ENCODE measurements around the gene GALNT18.
"Not testable (repeated sequence)": the region's sequence is repeated elsewhere in the genome, so short reads cannot be mapped to it uniquely, and the experiment has no call there.

Gene GALNT18

DNA sequence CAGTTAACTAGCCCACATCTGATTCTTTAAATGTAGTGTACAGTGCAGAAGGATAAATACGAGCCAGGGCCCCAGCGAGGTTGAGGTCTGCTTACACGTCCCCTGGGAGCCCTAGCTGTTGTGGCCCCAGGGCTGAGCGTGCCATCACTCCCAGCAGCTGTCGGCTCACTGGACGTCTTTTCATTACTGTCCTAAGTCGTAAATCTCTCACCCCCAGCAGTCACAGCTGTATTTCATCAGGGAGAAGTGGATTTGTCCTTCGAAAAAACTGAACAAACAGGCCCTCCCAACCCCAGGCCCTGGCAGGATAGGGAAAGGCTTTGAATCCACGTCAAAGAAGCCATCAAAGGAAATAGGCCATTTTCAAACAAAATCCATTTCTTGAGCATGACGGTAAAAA, 158.4 kb downstream of the GALNT18 start:
- DNase-seq (ENCODE audit: low read depth in 3 of 3): no peak

DNA sequence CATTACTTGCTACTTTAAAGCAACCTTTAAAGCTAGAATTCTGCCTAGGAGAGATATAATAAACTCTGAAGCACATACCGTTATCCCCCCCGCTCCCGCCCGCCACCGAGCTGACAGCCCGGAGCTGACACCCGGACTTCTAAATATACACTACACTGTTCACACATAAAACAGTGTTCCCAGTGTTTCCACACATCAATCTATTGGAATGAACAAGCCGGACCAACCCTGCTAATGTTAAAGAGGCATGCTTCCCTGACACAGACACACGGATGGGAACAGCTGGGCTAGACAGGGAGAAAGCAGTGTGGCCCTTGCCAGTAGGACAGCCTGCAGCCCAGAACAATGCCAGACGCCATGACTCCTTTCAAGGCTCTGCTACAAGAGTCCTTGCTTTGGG, 160.3 kb downstream of the GALNT18 start:
- no peak for DNase-seq (ENCODE audit: low read depth in 3 of 3)

DNA sequence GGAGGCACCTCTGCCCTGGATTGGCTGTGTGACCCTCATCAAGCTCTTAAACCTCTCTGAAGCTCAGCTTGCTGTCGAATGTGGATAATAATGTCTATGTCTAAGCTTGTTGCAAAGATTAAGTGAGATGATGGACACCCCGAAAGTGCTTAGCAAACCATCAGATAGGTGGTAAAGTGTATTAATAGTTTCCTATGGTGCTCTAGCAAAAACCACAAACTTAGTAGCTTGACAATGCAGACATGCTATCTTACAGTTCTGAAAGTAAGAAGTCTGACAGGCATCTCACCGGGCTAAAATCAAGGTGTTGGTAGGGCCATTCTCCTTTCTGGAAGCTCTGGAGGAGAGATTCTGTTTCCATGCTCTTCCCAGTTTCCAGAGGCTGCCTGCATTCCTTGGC, 162.2 kb downstream of the GALNT18 start:
- DNase-seq (ENCODE audit: low read depth in 3 of 3): no peak

DNA sequence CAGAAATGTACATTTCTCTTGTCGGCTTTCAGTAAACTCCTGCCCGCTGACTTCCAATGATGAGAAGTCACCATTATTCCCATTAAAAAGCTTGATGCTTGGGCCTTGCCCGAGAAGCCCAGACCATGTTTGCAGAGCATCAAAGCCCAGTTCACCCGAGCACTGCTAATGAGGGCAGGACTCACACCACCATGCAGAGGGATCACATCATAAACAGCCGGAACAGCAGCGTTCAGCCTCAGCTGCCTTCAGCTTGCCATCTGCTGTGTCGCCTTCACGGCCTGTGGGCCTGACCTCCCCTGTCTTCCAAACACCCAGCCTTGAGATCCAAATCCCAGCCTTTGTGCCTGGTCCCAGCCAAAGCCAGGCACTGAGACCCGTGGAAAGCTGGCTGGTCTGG, 163.3 kb downstream of the GALNT18 start:
- no peak for DNase-seq (ENCODE audit: low read depth in 3 of 3)

DNA sequence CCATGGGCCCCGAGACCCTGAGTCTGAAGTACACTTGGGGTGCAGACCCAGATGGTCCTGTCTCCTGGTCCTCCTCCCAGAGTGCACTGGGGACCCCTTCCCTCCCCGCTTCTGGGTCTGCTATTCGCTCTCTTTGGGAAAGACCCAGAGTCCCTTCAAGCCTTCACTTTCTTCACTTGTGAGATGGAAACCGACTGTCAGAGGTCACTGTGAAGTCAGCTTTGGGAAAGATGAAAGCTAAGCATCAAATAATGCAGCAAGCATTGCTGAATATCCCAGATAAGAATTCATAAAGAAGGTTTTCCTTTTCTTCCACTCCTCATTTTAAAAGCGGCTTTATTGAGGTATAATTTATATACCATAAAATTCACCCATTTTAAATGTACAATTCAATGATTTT, 163.8 kb downstream of the GALNT18 start:
- no peak for DNase-seq (ENCODE audit: low read depth in 3 of 3)

DNA sequence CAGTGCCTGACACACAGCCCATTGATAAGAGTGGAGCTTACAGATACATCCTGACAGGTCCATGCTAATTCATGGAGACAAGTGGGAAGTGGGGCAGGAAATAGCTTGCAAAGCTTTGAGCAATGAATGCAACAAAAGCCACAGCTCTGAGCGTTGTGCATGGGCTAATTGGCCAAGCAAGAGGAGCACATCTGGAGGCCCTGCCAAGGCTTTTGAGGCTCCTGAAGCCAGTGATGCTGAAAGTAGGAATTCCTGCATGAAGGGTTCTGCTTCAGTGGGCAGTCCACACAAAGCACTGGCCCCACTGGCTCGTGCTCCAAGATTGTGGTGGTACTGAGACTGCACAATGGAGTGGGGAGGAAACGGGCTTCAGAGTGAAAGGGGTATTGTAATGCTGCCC, 164.9 kb downstream of the GALNT18 start:
- DNase-seq (ENCODE audit: low read depth in 3 of 3): no peak

DNA sequence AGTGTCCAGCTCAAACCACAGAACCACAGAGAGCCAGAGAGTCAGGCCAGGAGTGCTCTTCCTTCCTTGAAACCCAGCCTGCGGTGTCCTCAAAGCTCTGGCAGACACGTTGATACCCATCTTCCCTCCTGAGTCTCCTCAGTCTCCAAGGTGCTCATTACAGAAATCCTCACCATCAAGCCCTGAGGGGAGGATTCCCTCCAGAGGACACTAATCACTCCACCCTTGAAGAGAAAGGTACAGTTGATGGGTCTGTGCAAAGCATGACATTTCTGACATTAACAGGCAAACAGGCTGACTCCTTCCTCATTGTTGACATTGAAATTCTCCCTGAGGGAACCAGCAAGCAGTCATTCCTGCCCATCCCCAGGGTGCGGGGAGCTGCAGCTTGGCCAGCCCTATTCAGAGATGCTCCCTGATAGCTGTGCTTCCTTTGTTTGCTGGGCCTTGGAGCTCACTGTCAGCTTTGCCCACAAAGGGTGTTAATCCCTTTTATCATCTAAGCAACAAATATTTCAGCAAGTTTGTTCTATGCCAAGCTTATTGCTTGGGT, 167.1 kb downstream of the GALNT18 start:
- DNase-seq (ENCODE audit: low read depth in 3 of 3): no peak

DNA sequence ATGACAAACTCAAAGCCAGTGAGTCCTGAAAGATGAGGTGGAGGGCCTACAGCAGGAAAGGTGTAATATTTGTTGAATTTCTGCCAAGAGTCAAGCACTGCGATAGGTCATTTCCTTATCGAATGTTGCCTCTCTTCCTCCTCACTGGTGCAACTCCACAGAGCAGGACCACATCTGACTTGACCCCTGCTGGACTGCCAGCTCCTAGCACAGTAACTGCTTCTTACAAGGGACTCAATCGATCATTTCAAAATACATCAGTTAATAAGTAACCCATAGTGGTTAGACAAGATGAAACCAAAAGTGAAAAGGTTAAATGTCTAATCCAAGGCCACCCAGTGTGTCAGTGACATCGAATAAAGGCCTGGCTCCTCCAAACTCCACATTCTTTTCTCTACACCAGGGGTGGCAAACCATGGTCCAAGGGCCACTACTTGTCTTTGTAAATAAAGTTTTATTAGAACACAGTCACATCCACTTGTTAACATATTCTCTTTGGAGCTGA, 170.3 kb downstream of the GALNT18 start:
- DNase-seq (ENCODE audit: low read depth in 3 of 3): no peak

DNA sequence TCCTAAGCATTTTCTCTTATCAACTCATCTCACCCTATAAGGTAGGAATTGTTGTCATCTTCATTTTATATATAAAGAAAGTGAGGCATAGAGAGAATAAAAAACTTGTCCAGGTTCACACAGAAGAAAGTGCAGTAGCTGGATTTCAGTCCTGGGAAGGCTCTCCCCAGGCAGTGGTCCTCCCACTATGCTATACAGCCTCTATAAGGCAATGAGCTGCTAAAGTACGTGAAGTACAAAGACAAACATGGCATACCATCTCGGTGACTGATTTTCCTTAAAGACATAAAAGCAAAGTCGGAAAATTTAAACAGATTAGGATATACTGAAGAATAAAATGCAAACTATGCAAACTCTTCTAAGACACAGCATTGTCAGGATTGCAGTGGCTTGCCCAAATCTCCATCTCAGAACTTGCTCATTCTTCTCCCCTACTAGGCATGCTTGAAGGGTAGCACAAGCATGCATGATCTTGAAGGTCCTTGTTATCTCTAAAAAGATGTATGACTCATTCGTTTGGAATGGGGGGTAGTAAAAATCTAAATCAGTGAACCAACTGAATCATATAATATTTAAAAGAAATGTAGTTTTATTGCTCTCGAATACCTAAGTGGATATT, 171.0 kb downstream of the GALNT18 start:
- DNase-seq (ENCODE audit: low read depth in 3 of 3): no peak

DNA sequence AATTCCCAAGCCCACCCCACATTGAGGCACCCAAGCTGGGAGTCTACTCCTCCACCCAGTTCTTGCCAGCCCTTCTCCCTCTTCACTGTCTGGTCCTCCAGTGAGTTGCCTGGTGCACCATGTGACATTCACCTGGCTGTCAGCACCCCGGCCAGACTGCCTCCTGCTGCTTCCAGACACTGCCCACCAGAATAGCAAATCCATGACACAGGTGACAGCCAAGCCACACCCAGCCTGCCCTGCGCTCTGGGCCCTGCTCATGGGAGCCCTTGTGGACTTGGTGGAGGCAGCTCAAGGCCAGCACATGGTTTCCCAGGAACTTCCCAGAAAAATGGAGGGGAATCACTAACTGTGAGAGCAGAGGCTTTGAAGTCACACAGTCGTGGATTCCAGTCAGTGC, 172.5 kb downstream of the GALNT18 start:
- DNase-seq (ENCODE audit: low read depth in 3 of 3): no peak

DNA sequence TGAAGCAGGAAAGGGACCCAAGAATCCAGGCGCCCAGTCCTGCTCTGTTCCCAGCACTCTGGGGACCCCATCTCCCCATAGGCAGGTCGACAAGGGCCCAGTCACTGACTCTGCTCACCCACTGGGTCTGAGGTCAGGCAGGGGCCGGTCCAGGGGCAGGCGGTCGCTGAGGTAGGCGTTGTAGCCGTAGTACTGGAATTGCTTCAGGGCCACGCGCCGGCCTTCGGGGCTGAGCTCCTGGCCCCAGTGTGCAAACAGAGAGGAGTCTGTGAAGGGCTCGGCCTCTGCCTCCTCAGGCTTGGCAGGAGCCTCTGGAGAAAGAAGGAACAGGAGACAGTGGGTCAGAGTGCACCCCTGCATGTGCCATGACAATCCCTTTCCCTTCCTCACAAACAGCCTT, 173.2 kb downstream of the GALNT18 start:
- DNase-seq (ENCODE audit: low read depth in 3 of 3): no peak

DNA sequence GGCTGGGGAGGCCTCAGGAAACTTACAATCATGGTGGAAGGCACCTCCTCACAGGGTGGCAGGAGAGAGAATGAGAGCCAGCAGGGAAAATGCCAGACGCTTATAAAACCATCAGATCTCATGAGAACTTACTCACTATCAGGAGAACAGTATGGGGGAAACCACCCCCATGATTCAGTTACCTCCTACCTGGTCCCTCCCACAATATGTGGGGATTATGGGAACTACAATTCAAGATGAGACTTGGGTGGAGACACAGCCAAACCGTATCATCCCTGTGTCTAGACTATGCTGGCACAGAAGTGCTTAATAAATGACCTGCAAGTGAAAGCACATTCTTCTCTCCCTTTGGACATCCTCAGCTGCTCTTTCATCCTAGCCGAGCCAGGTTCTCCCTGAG, 174.2 kb downstream of the GALNT18 start:
- not testable (repeated sequence) for DNase-seq (ENCODE audit: low read depth in 3 of 3)

DNA sequence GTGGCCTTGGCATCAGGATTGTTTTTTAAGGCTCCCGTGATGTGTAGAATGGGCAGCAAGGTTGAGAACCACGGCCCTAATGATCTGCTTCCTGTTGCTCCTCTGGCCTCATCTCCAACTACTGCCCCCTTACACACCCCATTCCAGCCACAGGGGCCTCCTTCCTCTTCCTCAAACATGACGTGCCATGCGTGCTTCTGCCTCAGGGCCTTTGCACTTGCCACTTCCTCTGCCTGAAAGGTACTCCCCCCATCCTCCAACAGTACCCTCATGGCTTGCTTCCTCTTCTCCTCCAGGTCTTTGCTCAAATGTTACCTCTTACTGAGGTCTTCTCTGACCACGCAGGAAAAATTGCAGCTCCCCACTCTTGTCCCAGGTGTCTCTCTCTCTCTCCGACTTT, 174.8 kb downstream of the GALNT18 start:
- no peak for DNase-seq (ENCODE audit: low read depth in 3 of 3)

DNA sequence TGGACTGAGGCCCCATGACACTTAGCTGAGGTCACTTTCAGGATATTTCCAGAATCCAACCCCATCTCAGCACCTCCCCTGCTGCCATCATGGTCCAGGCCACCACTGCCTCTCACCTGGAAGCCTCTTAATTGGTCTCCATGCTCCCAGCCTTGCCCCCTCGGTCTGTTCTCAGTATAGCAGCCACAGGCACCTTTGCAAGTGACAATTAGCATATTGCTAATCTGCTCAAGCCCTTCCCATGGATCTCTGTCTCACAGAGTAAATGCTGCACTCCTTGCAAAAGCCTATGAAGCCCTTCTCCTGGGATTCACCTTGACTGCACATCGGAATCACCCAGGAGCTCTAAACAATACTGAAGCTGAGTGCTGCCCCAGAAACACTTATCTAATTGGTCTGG, 175.2 kb downstream of the GALNT18 start:
- no peak for DNase-seq (ENCODE audit: low read depth in 3 of 3)

DNA sequence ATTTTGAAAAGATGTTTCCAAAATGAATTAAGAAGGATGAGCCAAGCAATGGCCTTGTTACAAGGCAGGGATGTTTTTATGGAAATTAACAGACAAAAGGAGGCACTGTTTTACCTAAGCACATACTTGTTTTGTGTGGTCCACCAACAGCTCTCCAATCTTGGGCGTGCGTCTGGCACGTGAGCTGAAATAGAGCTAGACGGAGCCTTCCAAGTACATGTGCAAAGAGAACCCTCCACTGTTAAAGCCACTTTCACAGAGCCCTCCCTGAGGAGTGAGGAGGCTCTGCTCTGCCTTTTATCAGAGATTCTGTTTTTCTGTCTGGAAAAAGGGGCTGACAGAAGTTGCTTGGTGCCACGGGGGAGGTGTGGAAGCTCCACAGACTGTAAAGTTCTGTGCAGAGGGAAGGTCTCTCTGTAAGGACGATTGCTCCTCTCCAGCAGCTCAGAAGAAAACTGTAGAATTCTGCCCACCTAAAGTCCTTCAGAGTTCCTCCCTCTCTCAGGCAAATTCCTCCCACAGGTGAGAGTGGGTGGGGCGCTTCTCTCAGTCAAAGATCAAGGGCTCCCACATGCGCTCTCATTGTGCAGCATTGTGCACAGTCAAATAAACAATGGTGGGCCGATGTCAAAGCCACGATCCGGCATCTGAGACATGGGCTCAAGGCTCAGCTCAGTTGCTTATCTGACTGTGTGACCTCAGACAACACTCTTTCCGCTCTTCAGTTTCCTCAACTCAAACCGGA, 176.2 kb downstream of the GALNT18 start:
- no peak for DNase-seq (ENCODE audit: low read depth in 3 of 3)

DNA sequence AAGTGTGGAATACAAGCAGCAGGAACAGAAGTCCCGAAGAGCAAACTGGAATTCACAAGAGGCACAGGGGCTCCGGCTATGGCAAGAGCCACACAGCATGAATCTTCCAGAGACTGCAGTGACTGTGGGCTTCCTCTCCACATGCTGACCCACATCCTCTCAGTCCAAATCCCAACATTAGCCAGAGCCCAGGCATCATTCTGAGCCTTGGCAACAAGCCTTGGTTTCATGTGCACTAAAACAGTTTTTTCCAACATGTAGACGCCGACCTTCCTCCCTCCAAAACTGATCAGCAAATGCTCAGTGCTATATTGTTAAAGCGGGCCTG, 177.0 kb downstream of the GALNT18 start:
- no peak for DNase-seq (ENCODE audit: low read depth in 3 of 3)

DNA sequence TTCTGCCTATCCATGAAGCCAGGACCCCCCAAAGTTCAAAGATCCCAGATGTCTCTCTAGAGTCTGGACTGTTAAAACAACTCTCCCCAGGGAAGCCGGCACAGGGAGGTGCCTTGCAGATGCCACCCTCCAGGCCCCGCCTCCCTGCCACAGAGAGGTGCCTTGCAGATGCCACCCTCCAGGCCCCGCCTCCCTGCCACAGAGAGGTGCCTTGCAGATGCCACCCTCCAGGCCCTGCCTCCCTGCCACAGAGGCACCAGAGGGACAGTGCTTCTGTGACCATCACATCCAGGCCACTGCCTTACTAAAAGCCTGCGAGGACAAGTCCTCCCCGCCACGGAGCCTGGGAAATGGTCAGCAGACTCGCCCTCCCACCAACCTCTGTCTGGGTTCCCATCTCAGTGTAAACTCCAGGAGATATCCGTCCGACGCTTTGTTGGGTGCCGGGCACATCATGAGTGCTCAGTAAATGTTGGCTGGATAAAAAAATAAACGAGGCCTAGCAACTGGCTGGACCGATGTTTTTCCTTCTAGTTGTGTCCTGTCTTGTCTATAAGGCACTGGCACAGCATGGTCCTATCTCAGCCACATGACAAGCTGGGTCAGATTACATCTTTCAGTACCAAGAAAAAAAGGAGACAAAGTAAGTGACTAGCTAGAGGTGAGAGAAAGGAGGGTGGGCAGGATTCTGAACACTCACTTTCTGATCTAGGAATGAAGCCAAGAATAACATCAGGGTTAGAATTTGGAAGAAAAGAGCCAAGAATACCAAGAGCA, 177.6 kb downstream of the GALNT18 start:
- no peak for DNase-seq (ENCODE audit: low read depth in 3 of 3)

DNA sequence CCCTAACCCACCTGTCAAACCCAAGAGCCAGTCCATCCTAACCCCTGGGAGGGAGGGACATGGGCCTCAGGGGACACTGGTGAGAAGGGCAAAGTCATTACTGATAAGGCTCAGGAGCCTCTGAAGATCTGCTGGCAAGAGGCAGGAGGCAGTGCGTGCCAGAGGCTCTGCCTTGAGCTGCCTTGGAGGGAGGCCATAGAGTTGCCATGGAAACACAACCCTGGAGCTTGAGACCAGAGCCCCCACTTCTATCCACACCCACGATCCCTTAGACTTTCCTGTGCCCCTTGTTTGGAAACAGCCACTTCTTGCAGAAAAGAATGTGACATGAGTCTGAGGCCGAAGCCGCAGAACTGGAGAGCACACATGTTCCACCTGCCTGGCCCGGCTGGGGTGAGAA, 179.0 kb downstream of the GALNT18 start:
- no peak for DNase-seq (ENCODE audit: low read depth in 3 of 3)

DNA sequence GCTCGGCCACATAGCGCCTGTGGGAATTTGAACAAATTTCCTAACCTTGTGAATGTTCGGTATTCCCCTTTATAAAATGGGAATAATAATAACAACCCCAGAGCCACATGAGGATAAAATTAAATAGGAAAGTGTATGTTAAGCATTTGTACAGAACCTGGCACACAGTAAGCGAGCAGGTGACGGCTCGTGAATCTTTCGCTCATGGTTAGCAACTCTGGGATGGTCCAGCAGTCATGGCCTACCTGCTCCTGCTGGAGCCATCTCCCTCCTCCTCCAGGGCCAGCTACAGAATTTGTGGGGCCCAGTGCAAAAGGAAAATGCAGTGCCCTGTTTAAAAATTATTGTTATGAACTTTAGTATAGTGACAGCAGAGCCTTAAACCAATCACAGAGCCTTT, 180.3 kb downstream of the GALNT18 start:
- DNase-seq (ENCODE audit: low read depth in 3 of 3): no peak

DNA sequence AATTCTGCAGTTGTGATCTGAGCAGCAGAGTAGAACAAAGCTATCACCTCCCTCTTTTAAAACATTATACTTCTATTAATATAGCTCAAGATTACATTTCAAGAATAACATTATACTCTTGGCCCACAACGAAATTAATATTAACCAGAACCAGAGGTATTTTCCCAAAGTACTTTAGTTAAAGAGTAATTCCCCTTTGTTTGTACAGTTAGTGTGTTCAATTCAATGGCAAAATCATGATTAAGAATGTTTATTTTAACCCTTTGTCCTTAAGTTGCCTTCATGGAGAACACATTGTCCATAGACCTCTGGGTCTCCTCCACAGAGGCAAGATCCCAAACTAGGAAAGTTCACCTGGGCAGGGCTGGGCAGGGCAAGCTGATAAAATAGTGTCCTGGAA, 180.7 kb downstream of the GALNT18 start:
- no peak for DNase-seq (ENCODE audit: low read depth in 3 of 3)

DNA sequence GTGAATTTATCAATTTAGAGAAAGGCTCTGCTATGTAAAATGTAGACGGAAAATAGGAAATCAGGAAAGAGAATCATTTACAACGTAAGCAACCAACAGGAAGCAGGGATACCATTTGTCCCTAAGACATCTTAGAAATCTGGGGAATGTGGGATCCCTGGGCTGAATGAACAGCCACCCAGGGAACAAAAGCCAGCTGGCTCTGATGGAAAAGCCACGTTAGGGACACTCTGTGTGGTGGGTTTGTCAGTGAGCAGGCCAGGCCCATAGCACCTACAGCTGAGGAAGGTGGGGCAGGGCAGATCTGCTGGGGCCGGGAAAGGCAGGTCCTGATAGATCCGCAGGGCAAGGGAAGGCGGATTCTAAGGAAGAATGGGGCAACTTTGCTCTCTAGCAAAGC, 181.7 kb downstream of the GALNT18 start:
- no peak for DNase-seq (ENCODE audit: low read depth in 3 of 3)

DNA sequence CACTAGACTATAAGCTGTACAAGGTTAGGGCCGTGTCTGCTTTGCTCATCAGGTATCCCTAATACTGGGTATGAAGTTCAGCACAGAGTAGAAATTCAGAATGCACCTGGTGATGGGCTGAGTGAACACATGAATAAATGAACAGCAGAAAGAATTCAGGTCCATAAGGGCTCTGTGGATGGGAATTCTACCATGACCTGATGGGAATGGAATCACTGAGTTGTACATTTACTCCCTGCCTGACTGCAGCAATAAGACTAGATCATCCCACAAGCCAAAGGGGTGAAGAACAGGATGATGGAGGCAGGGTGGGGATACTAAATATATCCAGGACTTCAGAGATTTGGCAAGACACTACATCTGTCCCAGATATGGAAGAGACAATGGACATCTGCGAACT, 182.2 kb downstream of the GALNT18 start:
- no peak for DNase-seq (ENCODE audit: low read depth in 3 of 3)

Measured in stimulated activated CD4-positive, alpha-beta T cell treated with anti-CD3 and anti-CD28 coated beads, TNF-alpha, amount 100 ng/mL, for 24 hours (primary cell).